ENCODE measurements around the gene RPS6KA2. TPM values are rescaled to one million over a fixed set of nuclear protein-coding genes. Genes with fewer than 3 reads are reported as not detected.

The RPS6KA2 gene
- total RNA-seq, 1 experiment from 2014 or later: 12.3 TPM

DNA sequence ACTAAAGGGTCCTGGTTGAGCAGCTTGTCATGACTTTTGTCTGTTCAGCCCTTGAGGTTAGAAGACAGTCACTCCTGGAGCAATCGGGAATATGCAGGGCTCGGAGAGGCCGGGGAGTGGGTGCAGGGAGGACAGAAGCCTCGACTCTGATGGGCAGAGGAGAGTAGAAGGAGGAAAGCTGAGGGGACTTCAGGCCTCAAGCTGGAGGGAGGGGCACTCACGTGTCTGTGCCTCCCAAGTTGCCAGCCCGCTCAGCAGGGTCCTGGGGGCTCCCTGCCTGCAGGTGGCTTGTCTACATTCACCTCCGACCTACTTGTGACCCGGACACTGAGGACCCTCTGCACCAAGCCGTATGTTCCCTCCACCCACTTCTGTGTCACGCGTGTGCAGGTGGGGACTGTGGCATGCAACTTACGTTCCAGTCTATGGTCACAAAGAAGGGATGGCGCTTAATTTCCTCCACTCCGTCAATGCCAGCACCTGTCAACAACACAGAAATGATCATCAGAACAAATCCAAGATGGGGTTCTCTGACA, 157.6 kb downstream of the RPS6KA2 start:
- no peaks in the 10 kb centered on the region for H3K4me1 Mint-ChIP-seq
- DNase-seq: no peak
- H3K9me3 Mint-ChIP-seq: no peaks in the 10 kb centered on the region
- Histone ChIP-seq H2AK5ac (ENCODE audit: insufficient read length, low read length) (no peak overlapping the region), H3K56ac (ENCODE audit: insufficient read length, low read depth, low read length) (no peak overlapping the region), H4K91ac (ENCODE audit: insufficient read length, low read depth, low read length) (no peak overlapping the region), H2BK15ac (ENCODE audit: low read depth, low read length) (no peak overlapping the region), H3K23ac (ENCODE audit: insufficient read length, low read depth, low read length) (no peak overlapping the region), H3K23me2 (ENCODE audit: insufficient read length, low read depth, low read length, poor library complexity, severe bottlenecking) (no peaks in the 10 kb centered on the region), H3K4me2 (ENCODE audit: insufficient read depth, insufficient read length, low read length) (no peak overlapping the region), H3K27ac (ENCODE audit: insufficient read length, low read depth, low read length) (no peak overlapping the region), H3K27me3 (ENCODE audit: insufficient read depth, low read length) (no peaks in the 10 kb centered on the region), H4K5ac (ENCODE audit: insufficient read length, low read depth, low read length) (no peak overlapping the region), H3K9me3 (ENCODE audit: control insufficient read depth, low read depth, low read length) (no peaks in the 10 kb centered on the region), H4K8ac (replicated peaks; ENCODE audit: insufficient read length, low read depth, low read length) (no peak overlapping the region), H3T11ph (ENCODE audit: low read length) (no peak overlapping the region), H3K9ac (ENCODE audit: extremely low read depth, insufficient read length, low read length) (no peak overlapping the region), H2BK120ac (ENCODE audit: low read depth, low read length, poor library complexity, severe bottlenecking) (no peak overlapping the region), H3K4ac (ENCODE audit: low read depth, low read length) (no peak overlapping the region), H4K20me1 (ENCODE audit: control insufficient read depth, insufficient read depth, insufficient read length) (no peaks in the 10 kb centered on the region), H2BK12ac (ENCODE audit: insufficient read length, low read depth, low read length) (no peak overlapping the region), H3K18ac (ENCODE audit: insufficient read length, low read depth, low read length) (no peak overlapping the region), H3K79me2 (ENCODE audit: insufficient read depth, low read length) (no peaks in the 10 kb centered on the region), H3K14ac (ENCODE audit: insufficient read depth, low read length) (no peak overlapping the region), H2AFZ (ENCODE audit: low read length) (no peak overlapping the region), H3K79me1 (ENCODE audit: insufficient read depth, low read depth, low read length, poor library complexity, severe bottlenecking) (no peaks in the 10 kb centered on the region), H2BK20ac (ENCODE audit: low read depth, low read length, poor library complexity, severe bottlenecking) (no peak overlapping the region), H2BK5ac (ENCODE audit: insufficient read length, low read length) (no peak overlapping the region), H3K4me1 (ENCODE audit: insufficient read depth, low read length) (no peaks in the 10 kb centered on the region)
- H3K27ac Mint-ChIP-seq: no peak overlapping the region
- H3K36me3 Mint-ChIP-seq (ENCODE audit: insufficient read depth in 1 of 3, low read depth in 3 of 3): peaks cover 0 to 2% (median 0%) of the 10 kb centered on the region in 3 experiments; a peak in 4 of 7 replicates
- H3K27me3 Mint-ChIP-seq (ENCODE audit: low read depth): no peaks in the 10 kb centered on the region
- TF ChIP-seq, protein P1, sequence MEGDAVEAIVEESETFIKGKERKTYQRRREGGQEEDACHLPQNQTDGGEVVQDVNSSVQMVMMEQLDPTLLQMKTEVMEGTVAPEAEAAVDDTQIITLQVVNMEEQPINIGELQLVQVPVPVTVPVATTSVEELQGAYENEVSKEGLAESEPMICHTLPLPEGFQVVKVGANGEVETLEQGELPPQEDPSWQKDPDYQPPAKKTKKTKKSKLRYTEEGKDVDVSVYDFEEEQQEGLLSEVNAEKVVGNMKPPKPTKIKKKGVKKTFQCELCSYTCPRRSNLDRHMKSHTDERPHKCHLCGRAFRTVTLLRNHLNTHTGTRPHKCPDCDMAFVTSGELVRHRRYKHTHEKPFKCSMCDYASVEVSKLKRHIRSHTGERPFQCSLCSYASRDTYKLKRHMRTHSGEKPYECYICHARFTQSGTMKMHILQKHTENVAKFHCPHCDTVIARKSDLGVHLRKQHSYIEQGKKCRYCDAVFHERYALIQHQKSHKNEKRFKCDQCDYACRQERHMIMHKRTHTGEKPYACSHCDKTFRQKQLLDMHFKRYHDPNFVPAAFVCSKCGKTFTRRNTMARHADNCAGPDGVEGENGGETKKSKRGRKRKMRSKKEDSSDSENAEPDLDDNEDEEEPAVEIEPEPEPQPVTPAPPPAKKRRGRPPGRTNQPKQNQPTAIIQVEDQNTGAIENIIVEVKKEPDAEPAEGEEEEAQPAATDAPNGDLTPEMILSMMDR (conservative IDR thresholded peaks at IDR 0.05): no peak
- no peak overlapping the region for H3K4me3 Mint-ChIP-seq
- no CpG with 5 or more reads among the region's 14 CpGs for WGBS (ENCODE audit: extremely low coverage, insufficient read length, low lambda C conversion rate)
